CD4-positive, alpha-beta T cell treated with Interleukin-15 for 4 hours (primary cell): Measurements from ENCODE around the gene MCF2L.
A peak's percentile ranks its signal among the peaks of the same experiment; 100 is the strongest.

ENCODE experiments used
- DNase-seq: peaks from one replicate; pipeline ENCODE4 v3.0.0-alpha.2; 2020; ENCODE audit warnings: low spot score

MCF2L gene

DNA sequence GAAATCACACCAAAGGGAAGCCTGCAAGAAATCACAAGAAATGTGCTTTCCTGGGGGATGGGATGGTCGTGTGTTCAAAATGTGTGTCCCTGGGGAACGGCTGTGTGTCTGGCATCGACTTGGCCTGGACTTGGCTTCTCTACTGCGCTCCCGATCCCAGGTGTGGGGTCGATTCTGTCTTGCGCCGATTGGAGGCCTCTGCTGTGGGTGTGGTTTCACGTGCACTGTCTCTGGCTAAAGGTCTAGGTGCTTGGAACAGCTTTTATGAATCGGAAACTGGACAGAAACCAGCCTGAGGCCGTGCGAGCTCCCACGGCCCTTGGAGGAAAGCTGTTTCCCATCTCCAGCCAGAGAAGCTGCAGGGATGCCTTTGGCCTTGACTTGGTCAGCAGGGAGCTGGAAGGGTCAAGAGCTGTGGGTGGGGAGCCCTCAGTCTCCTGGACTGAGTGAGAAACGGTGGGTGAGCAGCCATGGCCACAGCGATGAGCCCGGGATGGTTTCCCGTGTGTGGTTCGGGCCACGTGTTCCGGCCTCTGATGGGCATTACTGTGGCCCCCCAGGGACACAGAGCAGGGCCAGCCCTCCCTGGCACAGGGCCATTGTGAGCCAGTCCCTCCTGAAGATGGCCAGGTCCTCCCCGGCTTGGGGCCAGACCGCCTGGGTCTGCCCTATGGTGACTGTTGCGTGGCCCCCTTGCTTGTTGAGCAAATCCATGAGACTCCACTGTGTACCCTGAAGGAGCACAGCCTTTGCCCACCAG, 29.7 kb downstream of the MCF2L start:
- DNase-seq: no peak

- DNase-seq: no peak
These were observed 30.6 kb downstream of the MCF2L start for GRCh38 chr13:112999414-113000177.

- DNase-seq: no peak
These were observed 31.6 kb downstream of the MCF2L start for GRCh38 chr13:113000575-113000974.

DNA sequence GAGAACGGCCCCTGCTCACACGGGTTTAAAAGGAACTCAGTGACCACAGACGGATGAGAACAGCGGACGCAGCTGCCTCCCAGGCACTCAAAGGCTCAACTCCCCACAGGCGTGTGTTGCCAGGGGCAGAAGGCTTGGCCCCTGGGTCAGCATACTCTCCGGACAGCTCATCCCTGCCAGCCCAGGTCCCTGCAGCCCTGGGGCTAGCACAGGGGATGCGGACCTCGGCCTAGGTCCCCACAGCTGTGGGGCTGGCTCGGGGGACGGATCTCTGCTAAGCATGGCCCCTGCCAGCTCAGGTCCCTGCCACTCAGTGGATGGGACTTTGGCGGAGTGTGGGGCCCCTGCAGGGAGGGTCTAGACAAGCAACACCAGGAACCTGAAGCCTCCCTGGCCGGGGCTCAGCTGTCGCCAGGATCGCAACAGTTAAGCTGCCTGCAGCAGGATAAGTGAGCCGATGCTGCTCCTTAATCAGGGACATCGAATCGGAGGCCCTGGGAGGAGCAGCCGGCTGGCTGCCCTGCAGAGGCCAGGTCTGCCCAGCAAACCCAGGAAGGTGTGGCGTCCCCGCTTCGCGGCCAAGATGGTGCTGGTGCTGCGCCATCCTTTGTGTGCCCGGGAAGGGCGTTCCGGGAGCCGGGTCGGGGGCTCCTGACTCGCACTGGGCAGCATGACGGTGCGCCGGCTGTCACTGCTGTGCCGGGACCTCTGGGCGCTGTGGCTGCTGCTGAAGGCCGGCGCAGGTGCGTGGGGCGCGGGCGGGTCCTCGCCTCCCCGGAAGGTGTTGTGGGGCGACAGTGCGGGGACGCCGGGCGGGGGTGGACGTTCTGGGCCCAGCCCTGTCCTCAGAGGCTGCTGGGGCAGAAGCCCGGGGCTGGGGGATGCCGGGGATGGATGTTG, 32.5 kb downstream of the MCF2L start:
- no peak for DNase-seq

- no peak for DNase-seq
These were observed 33.3 kb downstream of the MCF2L start for GRCh38 chr13:113002206-113002912.

- DNase-seq: no peak
These were observed 33.9 kb downstream of the MCF2L start for GRCh38 chr13:113002913-113003290.

- DNase-seq: no peak
These were observed 35.1 kb downstream of the MCF2L start for GRCh38 chr13:113004126-113004525.

DNA sequence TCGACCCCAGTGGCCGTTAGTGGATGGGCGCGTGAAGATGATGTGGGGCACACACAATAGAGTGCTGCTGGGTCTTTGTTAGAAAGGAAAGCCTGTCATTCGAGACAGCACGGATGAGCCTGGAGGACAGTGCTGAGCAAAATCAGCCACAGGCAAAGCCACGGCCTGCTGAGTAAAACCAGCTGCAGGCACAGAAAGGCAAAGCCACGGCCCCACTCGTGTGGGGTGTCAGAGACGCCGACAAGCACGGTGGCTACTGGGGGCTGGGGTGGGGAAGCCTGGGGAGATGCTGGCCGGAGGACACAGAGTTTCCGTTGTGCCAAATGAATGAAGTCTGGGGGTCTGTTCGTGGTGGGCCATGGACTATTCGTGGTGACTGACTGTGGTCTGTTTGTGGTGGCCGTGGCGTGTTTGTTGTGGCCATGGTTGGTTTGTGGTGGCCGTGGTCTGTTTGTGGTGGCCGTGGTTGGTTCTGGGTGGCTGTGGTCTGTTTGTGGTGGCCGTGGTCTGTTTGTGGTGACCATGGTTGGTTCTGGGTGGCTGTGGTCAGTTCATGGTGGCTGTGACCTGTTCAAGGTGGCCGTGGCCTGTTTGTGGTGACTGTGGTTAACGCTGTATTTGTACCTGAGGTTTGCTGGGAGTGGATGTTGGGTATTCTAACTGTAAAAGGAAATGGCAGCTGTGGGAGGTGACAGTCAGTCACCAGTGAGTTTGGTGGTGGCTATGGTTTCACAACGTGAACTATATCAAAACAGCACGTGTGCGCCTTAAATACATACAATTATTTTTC, 36.3 kb downstream of the MCF2L start:
- peak; percentile 3 for DNase-seq

DNA sequence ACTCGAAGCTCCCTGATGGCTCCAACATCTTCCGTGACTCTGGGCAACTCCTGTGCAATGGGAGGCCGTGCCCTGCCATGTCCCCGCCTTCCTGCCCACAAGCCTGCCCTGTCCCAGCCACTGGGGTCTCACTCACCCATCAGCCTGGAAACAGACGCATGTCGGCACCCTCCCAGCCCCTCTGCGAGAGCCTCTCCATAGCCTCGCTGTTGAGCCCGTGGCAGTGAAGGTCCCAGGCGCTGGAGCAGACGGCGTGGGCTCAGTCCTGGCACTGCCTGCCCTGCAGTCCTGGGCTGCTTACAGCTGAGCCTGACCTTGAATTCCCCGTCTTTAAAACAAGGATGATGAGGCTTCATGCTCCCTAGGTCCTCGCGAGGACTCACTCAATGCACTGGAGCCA, 37.0 kb downstream of the MCF2L start:
- DNase-seq: no peak

DNA sequence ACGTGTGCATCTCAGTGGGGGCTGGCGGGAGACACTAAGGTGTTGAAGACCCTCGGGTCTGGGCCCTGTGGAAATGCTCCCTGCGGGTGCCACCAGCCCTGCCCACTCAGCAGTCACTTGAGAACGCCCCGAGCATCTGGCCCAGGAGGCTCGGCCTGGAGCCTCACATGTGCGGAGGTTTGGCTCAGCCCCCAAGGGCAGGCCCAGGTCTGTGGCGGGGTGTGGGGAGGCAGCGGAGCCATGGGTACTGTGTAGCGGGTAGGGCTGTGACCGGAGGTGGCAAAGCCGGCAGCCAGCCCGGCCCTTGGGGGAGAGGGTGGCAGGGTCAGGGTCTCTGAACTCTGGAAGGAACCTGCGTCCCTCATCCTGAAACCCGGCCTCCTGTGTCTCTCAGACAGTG, 37.6 kb downstream of the MCF2L start:
- no peak for DNase-seq

DNA sequence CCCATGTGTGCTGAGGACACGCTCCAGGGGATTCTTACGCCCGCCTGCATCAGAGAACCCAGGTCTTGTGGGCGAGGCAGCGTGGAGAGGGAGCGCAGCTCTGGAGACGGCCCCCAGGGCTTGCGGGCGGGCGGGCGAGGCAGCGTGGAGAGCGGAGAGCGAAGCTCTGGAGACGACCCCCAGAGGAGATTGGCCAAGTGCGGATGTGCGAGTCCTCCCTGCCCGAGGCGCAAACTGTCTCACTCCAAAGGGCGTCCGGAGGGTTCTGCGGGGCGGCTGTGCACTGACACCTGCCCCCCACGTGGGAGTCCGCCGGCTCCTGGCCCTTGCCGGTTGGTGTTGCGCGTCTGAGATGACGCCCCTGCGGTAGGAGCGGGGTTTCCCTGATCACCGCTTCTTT, 39.8 kb downstream of the MCF2L start:
- DNase-seq: no peak

- no peak for DNase-seq
These were observed 40.9 kb downstream of the MCF2L start for GRCh38 chr13:113009743-113010509.

GRCh38 chr13:113010510-113010865, 41.5 kb downstream of the MCF2L start:
- no peak for DNase-seq

GRCh38 chr13:113013303-113013702, 44.3 kb downstream of the MCF2L start:
- DNase-seq: no peak

- DNase-seq: no peak
These were observed 45.1 kb downstream of the MCF2L start for GRCh38 chr13:113013878-113014751.

DNA sequence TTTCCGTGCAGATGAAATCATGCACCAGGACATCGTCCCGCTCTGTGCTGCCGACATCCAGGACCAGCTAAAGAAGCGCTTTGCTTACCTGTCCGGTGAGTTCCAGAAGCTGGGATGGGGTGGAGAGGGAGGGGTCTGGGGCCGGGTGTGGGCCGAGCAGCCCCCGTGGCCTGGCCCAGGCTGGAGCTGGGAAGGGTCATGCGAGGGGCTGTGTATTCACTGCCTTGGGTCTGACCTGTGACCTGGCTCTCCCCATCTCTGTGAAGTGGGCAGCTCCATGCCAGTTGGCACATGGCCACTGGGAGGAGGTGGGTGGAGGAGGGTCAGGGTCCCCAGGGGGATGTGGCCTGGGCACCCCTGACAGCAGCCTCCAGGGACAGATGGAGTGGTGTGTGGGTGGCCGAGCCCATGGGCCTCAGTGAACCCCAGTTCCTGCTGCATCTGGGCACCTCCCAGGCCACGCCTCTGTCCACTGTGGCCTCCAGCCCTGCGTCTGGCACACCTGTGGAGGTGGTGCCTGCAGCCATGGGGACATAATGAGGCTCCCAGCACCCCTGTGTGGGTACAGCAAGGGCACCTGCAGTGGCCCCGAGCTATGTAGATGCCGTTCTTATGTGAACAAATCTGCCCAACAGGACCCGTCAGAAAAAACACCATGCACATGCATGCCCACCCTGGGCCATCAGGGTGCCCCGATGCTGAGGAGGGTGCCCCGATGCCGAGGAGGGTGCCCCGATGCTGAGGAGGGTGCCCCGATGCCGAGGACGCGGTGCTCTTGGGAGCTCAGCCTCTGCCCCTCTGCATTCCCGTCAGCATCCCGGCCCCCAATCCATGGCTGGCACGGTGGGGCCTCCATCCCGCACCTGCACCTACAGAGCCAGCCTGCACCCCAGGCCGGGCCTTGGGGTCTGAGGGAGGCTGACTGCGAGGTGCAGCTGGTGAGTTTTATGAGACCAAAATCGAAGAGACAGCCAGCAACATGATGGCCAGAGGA, 46.0 kb downstream of the MCF2L start:
- no peak for DNase-seq

DNA sequence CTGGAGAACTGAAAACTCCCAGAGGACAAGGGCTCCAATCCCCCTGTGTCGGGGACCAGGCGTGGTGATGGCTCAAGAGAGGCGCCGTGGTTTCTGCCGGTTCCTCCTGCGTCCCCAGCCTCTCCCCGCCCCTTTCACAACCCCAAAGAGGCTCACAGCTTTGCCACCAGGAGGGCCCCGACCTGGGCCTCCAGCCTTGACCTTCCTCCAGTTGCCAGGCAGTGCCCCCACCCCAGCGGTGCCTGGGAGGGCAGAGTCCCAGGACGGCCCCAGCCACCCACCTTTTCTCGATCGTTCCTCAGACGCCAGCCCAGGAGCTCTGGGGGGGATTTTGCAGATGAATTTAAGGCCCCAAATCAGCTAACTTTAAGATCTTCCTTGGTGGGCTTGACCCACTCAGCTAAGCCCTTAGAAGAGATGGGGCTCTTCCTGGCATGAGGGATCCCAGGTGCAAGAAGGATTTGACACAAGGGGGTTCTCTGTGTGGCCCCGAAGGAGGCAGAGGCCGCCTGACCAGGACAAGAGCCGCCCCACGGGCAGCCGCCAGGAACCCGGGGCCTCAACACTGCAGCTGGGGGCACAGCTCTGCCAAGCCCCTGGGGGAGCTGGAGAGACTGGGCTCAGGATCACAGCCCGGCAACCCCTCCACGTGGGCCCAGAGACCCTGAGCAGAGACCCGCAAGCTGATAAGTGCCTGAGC, 47.0 kb downstream of the MCF2L start:
- no peak for DNase-seq
